DMS53 treated with DMSO at 0.1 percent for 48 hours (cell line): ENCODE results near the gene SLC38A3.
"Not testable (repeated sequence)": the region's sequence is repeated elsewhere in the genome, so short reads cannot be mapped to it uniquely, and the experiment has no call there.

Experiments
- DNase-seq: peaks from one replicate; lab custom pipeline; 2025; ENCODE audit not compliant: unreplicated experiment; lab: John Stamatoyannopoulos, UW

Gene SLC38A3

DNA sequence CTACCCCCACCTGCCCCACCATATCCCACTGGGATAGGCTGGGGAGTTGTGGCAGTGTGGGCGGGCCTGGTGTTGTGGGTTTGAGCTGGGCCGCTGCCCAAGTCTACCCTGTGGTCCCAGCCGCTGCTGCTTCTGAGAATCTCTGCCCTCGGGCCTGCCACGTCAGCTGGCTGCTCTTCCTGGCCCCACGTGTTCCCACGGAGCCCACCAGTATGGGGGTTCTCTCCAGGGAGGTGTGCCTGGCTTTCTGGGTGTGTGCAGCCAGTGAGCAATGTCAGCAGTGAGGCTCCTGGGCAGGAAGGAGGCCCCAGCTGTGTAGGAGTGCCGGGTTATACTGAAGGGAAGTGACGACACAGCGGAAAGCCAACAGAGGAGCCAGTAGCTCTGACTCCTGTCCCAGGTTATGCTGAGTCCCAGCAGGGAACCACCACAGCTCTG is 41.5 kb downstream of the SLC38A3 start:
- no peak for DNase-seq

DNA sequence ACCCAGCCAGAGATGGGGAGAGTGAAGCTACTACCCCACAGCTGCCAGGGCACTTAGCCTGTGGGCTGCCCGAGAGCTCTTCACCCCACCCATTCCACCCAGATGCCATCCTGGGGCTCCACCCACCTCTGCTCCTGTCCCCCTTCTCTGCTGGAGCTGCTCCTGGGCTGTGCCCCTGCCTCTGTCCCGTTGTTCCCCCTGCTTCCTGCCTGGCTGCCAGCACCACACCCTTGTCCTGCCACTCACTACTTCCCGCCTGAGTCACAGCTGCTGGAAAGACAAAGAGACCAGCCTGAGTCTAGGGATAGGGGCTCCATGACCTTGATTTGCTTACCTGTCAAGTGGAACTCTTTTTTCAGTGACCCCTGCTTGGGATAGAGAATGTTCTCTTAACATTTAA is 43.3 kb downstream of the SLC38A3 start:
- DNase-seq, result no peak

GRCh38 chr3:50249457-50249856 is 44.4 kb downstream of the SLC38A3 start:
- no peak for DNase-seq

DNA sequence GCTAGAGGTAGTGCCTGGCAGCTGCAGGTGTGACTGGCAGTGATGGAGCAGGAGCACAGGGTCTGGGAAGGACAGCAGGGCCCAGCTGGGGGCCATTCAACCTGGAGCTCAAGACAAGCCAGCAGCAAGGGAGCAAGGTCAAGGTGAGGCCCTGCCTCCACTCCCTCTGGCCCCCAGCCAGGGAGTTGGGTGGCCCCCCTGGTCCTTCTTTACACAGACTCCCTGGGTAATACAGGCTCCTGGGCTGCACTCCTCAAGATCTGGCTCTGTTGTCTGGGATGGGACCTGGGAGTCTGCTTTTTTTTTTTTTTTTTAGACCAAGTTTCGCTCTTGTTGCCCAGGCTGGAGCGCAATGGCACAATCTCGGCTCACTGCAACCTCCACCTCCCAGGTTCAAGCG is 45.4 kb downstream of the SLC38A3 start:
- no peak for DNase-seq

DNA sequence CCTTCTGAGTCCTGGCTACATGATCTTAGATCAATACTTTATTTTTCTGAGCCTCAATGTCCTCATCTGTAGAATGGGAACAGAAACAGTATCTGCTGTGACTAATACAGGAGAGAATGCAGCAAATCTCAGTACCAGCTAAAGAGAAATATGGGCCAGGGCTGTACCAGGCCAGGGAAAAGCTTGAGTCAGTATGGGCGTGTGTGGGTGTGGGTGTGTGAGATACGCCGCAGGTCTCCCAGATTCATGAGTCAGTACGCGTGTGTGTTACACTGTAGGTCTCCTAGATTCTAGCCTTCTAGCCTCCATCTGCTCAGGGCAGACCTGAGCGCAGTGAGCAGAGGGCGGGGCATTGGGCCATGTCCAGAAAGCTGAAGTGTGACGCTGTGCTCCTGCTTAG is 46.1 kb downstream of the SLC38A3 start:
- DNase-seq, result no peak

DNA sequence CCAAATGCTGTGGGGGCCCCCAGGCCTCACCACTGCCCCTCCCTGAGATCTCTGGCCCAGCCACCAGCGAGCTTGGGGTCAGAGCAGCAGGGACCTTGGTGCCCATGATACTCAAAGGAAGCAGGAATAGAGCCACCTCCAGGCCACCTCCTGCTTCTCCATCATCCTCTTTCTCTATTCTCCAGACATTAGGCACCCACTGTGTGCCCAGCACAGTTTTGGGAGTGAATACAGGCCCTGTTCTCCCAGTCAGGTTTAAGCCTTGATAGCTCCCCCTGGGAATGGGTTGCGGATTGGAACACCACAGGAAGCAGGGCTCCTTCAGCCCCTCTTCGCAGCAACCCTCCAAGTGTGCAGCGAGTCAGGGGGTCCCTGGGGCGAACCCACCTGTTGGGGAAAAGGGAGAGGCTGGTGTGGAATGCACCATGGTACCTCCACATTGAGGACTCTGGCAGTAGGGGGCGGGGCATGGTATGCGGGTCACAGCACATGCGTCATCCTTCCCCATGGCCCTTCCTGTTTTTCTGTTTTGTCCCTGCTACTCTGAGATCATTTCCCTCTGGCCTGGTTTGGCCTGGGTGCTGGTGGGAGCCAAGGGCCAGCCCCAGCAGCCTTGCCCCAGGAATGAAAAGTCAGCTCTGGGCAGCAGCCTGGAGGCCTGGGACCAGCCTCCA is 49.6 kb downstream of the SLC38A3 start:
- no peak for DNase-seq

DNA sequence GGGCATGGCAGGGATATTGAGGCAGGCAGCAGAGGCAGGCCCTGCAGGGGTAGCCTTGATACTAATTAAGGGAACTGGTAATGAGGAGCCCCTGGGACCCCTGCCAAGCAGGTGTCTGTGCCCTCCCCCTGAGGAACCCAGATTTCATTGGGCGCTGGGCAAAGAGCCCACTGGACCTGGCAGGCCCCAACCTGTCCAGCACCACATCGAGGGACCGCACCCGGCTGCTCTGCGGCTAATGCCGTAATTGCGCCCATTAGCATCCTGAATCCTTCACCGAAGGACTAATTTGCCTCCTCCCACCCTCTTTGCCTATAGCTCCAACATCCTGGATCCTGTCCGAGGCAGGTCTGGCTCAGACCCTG is 50.2 kb downstream of the SLC38A3 start:
- no peak for DNase-seq

GRCh38 chr3:50256978-50257890 is 52.2 kb downstream of the SLC38A3 start:
- peak; percentile 10 for DNase-seq

DNA sequence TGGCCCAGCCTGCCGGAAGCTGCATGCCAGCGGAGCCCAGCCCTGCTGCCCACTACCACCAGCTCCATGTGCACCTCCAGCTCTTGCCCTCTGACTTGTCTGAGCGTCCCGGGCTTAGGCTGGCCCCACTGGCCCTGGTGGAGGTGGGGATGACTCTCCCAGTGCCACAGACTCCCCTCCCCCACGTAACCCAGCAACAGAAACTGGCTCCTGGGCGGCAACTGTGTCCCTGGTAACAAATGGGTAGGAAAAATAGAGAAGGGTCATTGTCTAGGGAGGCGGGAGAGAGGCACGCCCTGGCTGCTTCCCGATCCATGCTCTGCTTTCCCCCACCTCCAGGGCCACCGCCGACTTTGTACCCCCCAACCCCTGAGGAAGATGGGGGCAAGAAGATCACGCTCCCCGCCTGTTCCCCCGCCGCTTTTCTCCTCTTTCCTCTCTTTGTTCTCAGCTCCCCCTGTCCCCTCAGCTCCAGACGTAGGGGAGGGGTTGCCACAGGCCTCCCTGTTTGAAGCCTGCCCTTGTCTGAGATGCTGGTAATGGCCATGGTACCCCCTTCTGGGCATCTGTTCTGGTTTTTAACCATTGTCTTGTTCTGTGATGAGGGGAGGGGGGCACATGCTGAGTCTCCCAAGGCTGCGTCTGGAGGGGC is 53.1 kb downstream of the SLC38A3 start:
- no peak for DNase-seq

GRCh38 chr3:50258979-50259378 is 53.9 kb downstream of the SLC38A3 start:
- no peak for DNase-seq

DNA sequence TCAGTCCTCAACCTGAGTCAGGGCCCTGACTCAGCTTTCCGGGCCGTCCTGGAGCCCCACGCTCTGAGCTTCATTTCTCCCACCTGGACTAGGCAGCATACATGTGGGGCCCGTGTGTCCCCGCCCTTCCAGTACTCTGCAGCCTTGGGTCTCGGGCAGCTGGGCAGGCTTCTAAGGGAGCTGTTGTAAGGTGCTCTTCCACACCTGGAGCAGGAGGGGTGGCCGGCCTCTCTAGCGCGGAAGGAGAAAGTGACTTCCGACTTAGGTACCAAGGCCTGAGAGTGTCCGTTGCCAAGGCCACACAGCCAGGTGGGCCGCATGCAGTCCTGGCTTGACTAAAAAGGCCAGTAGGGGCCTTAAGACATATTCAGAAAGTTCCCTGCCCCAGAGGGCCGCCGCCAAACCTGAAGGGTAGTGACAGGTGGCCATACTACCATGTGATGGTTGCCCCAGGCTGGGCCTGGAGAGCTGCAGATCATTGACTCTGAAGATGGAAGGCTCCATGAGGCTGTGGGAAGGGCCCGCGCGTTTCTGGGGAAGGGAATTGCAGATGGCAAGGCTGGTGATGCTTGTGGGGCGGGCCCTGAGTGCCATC is 54.5 kb downstream of the SLC38A3 start:
- no peak for DNase-seq

- no peak for DNase-seq
These were observed 55.2 kb downstream of the SLC38A3 start for GRCh38 chr3:50260027-50260941.

DNA sequence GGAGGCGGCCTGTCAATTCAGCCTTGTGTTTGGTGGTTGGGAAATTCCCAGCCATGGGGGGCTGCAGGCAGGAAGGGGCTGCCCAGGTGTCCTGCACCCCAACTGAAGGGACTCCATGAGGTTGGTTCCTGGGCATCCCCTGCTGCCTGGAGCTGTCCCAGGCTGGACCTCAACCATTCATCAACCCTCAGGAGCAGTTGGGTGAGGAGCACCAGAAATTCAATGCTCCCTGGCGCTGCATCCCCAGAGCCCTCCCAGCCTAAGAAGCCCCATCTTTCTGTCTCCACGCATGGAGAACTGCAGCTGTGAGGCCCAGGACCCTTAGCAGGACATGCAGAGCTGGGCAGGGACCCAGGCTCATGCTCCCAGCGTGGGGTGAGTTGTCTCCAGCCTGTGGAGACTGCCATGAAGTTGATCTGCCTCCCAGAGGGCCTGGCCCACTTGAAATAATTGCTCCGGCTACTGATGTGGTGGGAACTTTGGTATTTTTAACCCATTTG is 55.9 kb downstream of the SLC38A3 start:
- DNase-seq, result no peak

DNA sequence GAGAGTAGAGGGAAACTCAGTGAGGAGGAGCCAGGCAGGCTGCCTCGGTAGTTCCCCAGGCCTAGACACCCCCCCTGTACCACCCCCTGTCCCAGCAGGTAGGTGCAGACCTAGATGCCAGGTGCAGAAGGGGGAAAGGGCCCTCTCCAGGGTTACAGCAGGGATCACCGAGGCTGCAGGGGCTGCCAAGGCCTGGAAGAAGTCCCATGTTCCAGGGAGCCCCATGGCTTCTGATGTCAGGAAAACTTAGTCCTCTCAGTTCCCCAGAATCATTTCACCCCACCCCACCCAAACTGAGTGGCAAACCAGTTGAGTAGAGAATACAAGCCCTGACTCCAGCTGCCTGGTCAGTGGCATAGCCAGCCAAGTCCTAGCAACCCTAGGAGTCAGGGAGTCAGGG is 56.4 kb downstream of the SLC38A3 start:
- DNase-seq, result no peak

DNA sequence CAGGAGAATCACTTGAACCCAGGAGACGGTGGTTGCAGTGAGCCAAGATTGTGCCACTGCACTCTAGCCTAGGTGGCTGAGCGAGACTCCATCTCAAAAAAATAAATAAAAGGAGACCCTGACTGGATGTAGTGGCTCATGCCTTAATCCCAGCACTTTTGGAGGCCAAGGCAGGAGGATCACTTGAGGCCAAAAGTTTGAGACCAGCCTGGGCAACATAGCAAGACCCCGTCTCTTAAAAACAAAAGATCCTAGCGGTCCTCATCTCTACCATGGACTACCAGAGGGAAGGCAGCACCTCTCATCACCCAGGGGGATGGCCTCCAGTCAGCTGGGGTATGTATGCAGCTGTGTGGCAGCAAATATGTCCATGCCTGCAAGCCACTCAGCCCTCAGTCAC is 57.1 kb downstream of the SLC38A3 start:
- not testable (repeated sequence) for DNase-seq

GRCh38 chr3:50262778-50263177 is 57.7 kb downstream of the SLC38A3 start:
- DNase-seq, result no peak

- no peak for DNase-seq
These were observed 58.7 kb downstream of the SLC38A3 start for GRCh38 chr3:50263478-50264382.

DNA sequence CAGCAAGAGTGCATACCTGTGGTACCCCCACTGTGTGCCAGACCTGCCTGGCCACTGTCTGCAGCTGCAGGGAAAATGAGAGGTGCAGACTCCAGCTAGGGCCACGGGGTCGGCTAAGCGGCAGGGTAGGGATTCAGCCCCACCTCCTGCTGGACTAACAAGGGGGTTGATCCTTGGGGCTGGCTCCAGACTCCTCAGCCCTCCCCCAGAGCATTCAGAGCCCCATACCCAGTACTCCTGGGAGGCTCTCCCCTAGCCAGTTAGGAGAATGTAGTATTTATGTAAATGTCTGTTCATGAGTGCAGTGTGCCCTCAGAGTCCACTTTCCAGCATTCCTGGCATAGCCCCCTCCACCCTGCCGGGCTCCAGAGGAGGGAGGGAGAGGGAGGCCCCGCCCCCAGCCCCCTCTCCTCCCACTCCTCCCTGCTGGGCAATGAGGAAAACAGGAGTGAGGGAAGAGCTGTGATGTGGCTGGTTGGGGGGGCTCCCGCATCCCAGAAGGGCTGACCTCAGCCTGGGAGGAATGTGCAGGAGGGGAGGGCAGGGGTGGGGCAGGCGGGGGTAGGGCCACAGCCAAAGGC is 59.4 kb downstream of the SLC38A3 start:
- DNase-seq, result no peak

DNA sequence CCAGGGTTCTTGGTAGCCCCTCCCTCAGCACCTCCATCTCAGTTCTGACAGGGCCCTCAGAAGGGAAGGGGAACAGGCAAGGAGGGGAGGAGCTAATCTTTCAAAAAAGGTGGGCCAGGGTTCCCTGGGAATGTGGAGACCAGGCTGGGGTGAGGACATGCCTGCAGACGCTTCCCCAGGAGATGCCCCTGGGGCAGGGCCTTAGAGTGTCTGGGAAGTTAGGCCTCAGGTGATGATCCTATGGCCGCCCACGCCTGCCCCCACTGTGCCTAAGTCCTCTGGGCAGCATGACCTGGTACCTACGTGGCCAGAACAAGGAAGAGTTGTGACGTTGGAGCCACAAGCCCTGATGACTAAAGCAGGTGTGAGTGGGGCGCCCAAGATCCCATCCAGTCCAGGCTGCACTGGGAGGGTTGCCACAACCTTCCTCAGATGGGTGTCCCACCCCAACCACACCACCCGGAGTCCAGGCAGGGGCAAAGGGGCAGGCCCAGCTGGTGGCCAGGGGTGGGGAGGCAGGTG is 60.0 kb downstream of the SLC38A3 start:
- no peak for DNase-seq
